B cell (primary cell): Measurements from ENCODE around the gene PTGDR. TPM values are rescaled to one million over a fixed set of nuclear protein-coding genes. Genes with fewer than 3 reads are reported as not detected.

Experiments used
- ATAC-seq: fragments of 200-7000 bp; cut with Tn5 transposase; one replicate; pipeline ENCODE4 v1.10.0; 2021; ENCODE audit warnings: low read depth, mild to moderate bottlenecking, moderate number of reproducible peaks, moderate library complexity
- CTCF ChIA-PET: fragments of 350-600 bp; sonication (Branson Sonifier 250); formaldehyde crosslinking; loops from one replicate; lab custom pipeline; 2021; ENCODE audit warnings: antibody characterized with exemption, inconsistent platforms; lab: Charles Lee
- POLR2A ChIA-PET: fragments of 350-600 bp; sonication (Branson Sonifier 250); formaldehyde crosslinking; loops from one replicate; lab custom pipeline; 2021; ENCODE audit warnings: antibody characterized with exemption; lab: Charles Lee
- DNase-seq: peaks from one replicate; pipeline ENCODE4 v3.0.0; 2013
- H2AFZ ChIP-seq: 2 replicates; pipeline ENCODE4 v1.6.1; 2012; ENCODE audit warnings: mild to moderate bottlenecking, low read depth, low read length; ENCODE audit not compliant: insufficient read depth, poor library complexity, severe bottlenecking
- H3K27ac ChIP-seq, 2 donors: 1 replicate in 1 of 2; 2 replicates in 1 of 2; pipeline ENCODE4 v1.5.1; 2012 to 2013; ENCODE audit warnings: low read length in 2 of 2, mild to moderate bottlenecking in 2 of 2, moderate library complexity in 1 of 2
- H3K27me3 ChIP-seq, 4 experiments: fragments of 200-600 bp in 1 of 4; sonication (generic) in 1 of 4; replicated peaks in 1 of 4; 1 replicate in 2 of 4; 2 replicates in 2 of 4; pipeline versions ENCODE4 v1.6.1 to v1.7.0; 2013 to 2016; ENCODE audit warnings: low read length in 3 of 4, mild to moderate bottlenecking in 2 of 4, mixed read lengths in 1 of 4, moderate library complexity in 1 of 4; ENCODE audit not compliant: insufficient read depth in 4 of 4, control insufficient read depth in 3 of 4; ENCODE audit errors: control extremely low read depth in 1 of 4
- H3K36me3 ChIP-seq, 2 experiments: replicated peaks in 1 of 2; 1 replicate in 1 of 2; 2 replicates in 1 of 2; pipeline versions ENCODE4 v1.6.1 to v1.7.1; 2013; ENCODE audit warnings: low read length in 1 of 2; ENCODE audit not compliant: insufficient read depth in 2 of 2, control insufficient read depth in 1 of 2; ENCODE audit errors: control extremely low read depth in 1 of 2, extremely low read depth in 1 of 2
- H3K4me1 ChIP-seq, 2 donors: fragments of 200-600 bp in 1 of 2; sonication (generic) in 1 of 2; 1 replicate in 1 of 2; 2 replicates in 1 of 2; pipeline versions ENCODE4 v1.5.1 to v1.6.1; 2013 to 2017; ENCODE audit warnings: low read length in 2 of 2; ENCODE audit not compliant: control insufficient read depth in 2 of 2, insufficient read depth in 2 of 2
- H3K4me2 ChIP-seq: replicated peaks from 2 replicates; pipeline ENCODE3; 2012; ENCODE audit warnings: mild to moderate bottlenecking, low read depth, low read length; ENCODE audit not compliant: poor library complexity, severe bottlenecking
- H3K4me3 ChIP-seq, 5 experiments: fragments of 200-600 bp in 1 of 5; sonication (generic) in 1 of 5; 1 replicate in 3 of 5; 2 replicates in 2 of 5; pipeline versions ENCODE4 v1.5.1 to v1.7.0; 2011 to 2016; ENCODE audit warnings: low read length in 4 of 5, mild to moderate bottlenecking in 4 of 5, low read depth in 2 of 5, control low read depth in 1 of 5, moderate library complexity in 1 of 5; ENCODE audit not compliant: insufficient read depth in 1 of 5; ENCODE audit errors: control extremely low read depth in 1 of 5, extremely low read depth in 1 of 5
- H3K79me2 ChIP-seq: fragments of 200-600 bp; sonication (generic); one replicate; pipeline ENCODE4 v1.6.0; 2016; ENCODE audit warnings: low read length; ENCODE audit not compliant: control insufficient read depth, insufficient read depth
- H3K9ac ChIP-seq: fragments of 200-600 bp; sonication (generic); 2 replicates; pipeline ENCODE4 v1.6.1; 2017; ENCODE audit warnings: mild to moderate bottlenecking, low read length, moderate library complexity
- H3K9me3 ChIP-seq, 3 donors: one replicate each; pipeline versions ENCODE4 v1.6.1 to v1.7.1; 2013; ENCODE audit warnings: low read length in 2 of 3; ENCODE audit not compliant: control insufficient read depth in 2 of 3, insufficient read depth in 1 of 3; ENCODE audit errors: control extremely low read depth in 1 of 3
- H4K20me1 ChIP-seq: 2 replicates; pipeline ENCODE4 v1.6.0; 2012; ENCODE audit warnings: mild to moderate bottlenecking, low read length; ENCODE audit not compliant: insufficient read depth, control insufficient read depth, poor library complexity, severe bottlenecking
- H3K27ac Mint-ChIP-seq: one replicate; pipeline ENCODE4 v1.8.0; 2021; ENCODE audit warnings: mixed read lengths
- H3K27me3 Mint-ChIP-seq: one replicate; pipeline ENCODE4 v1.8.0; 2021; ENCODE audit warnings: mixed read lengths
- H3K4me1 Mint-ChIP-seq: one replicate; pipeline ENCODE4 v1.8.0; 2021; ENCODE audit warnings: mixed read lengths
- H3K4me3 Mint-ChIP-seq: one replicate; pipeline ENCODE4 v1.8.0; 2021; ENCODE audit warnings: mixed read lengths
- H3K9me3 Mint-ChIP-seq: one replicate; pipeline ENCODE4 v1.8.0; 2022; ENCODE audit warnings: mixed read lengths; ENCODE audit not compliant: insufficient read depth
- EZH2 ChIP-seq: IDR thresholded peaks from 2 replicates; pipeline ENCODE4 v1.6.1; 2012; ENCODE audit warnings: borderline replicate concordance, low read depth, mild to moderate bottlenecking, moderate library complexity, low read length; ENCODE audit not compliant: insufficient read depth, poor library complexity, severe bottlenecking
- WGBS: methylation state at CpG from one replicate; pipeline ENCODE4 v1.1.5; 2013; ENCODE audit warnings: missing lambda C conversion rate; ENCODE audit not compliant: insufficient coverage; 5-methylcytosine and 5-hydroxymethylcytosine counted together
- intact Hi-C: fragments of 100-400 bp; cut with micrococcal nuclease; formaldehyde crosslinking; loops from one replicate; pipeline ENCODE4 v1.10.0; 2022
- polyA plus RNA-seq: library from polyadenylated mRNA; depleted of rRNA; stranded (reverse); fragments of >200 nt; gene quantifications from 2 replicates; pipeline ENCODE4 v1.2.3, GENCODE V29; 2012
- total RNA-seq, 2 donors: library from RNA; stranded (reverse); fragments of 120-200 nt in 1 of 2; gene quantifications; 1 replicate in 1 of 2; 2 replicates in 1 of 2; pipeline versions ENCODE4 v1.2.3 to v1.2.4, GENCODE V29; 2013 to 2022
- TF ChIP-seq, protein P1 (sequence below): fragments of 200-600 bp; IDR thresholded peaks from one replicate; pipeline ENCODE4 v1.8.0; 2022; ENCODE audit warnings: antibody characterized with exemption, mild to moderate bottlenecking

The PTGDR gene
- total and polyA plus RNA-seq, 2 donors (not counting 1 experiment from before 2014, with no cell fraction given): 0.04 TPM; not detected in 1

- Histone ChIP-seq H3K4me1 (peaks cover 13 to 18% of the 10 kb centered on the region in 2 donors), H3K9ac (no peak overlapping the region), H3K9me3 (no peaks in the 10 kb centered on the region), H3K36me3 (no peaks in the 10 kb centered on the region), H4K20me1 (no peaks in the 10 kb centered on the region), H3K4me3 (no peak overlapping the region), H3K27me3 (peaks cover 0 to 10% (median 4%) of the 10 kb centered on the region in 4 experiments), H3K27ac (no peak overlapping the region), H2AFZ (no peak overlapping the region), H3K79me2 (no peaks in the 10 kb centered on the region), H3K4me2 (no peak overlapping the region)
- intact Hi-C loops: no loop called here
- Mint-ChIP-seq H3K27ac (no peak overlapping the region), H3K4me1 (peaks cover 24% of the 10 kb centered on the region), H3K4me3 (no peak overlapping the region), H3K27me3 (peaks cover 10% of the 10 kb centered on the region), H3K9me3 (no peaks in the 10 kb centered on the region)
- ATAC-seq (no peak), DNase-seq (no peak)
- ChIA-PET CTCF (no interaction called here), POLR2A (no interaction called here)
- no peak for TF ChIP-seq EZH2
- TF ChIP-seq, protein P1, sequence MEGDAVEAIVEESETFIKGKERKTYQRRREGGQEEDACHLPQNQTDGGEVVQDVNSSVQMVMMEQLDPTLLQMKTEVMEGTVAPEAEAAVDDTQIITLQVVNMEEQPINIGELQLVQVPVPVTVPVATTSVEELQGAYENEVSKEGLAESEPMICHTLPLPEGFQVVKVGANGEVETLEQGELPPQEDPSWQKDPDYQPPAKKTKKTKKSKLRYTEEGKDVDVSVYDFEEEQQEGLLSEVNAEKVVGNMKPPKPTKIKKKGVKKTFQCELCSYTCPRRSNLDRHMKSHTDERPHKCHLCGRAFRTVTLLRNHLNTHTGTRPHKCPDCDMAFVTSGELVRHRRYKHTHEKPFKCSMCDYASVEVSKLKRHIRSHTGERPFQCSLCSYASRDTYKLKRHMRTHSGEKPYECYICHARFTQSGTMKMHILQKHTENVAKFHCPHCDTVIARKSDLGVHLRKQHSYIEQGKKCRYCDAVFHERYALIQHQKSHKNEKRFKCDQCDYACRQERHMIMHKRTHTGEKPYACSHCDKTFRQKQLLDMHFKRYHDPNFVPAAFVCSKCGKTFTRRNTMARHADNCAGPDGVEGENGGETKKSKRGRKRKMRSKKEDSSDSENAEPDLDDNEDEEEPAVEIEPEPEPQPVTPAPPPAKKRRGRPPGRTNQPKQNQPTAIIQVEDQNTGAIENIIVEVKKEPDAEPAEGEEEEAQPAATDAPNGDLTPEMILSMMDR: no peak
- no CpG with 5 or more reads among the region's 1 CpG for WGBS
Measured at GRCh38 chr14:52238682-52239081, 28.8 kb upstream of the PTGDR start.

DNA sequence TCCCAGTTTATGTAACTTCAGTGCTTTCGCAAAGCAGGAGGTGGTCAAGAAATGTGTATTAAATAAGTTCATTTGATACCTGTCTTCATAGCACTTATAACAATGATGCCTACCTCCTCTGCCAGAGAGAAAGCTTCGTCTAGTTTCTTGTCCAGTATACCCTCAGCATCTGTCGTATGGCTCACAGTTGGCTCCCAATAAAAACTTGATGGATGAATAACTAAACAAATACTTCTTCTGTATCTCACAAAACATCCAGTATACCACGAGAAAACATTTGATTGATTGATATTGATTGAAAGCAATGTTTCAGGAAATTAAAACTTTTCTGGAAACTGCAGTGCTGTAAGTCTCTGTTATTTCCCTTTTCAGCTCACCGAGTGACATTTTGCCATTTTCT, 26.9 kb upstream of the PTGDR start:
- H3K4me2 ChIP-seq: no peak overlapping the region
- no peak overlapping the region for H2AFZ ChIP-seq
- POLR2A ChIA-PET: no interaction called here
- H3K9ac ChIP-seq: no peak overlapping the region
- H3K36me3 ChIP-seq: no peaks in the 10 kb centered on the region
- no peak overlapping the region for H3K27ac ChIP-seq
- no peak overlapping the region for H3K4me3 ChIP-seq
- H3K4me1 ChIP-seq: peaks cover 2 to 4% of the 10 kb centered on the region in 2 donors
- intact Hi-C loops: no loop called here
- H3K4me1 Mint-ChIP-seq: peaks cover 17% of the 10 kb centered on the region
- H3K27me3 Mint-ChIP-seq: peaks cover 4% of the 10 kb centered on the region
- no peak for TF ChIP-seq EZH2
- TF ChIP-seq, protein P1: no peak
- H3K4me3 Mint-ChIP-seq: no peak overlapping the region
- H3K27ac Mint-ChIP-seq: no peak overlapping the region
- DNase-seq: no peak
- no peaks in the 10 kb centered on the region for H4K20me1 ChIP-seq
- ATAC-seq: no peak
- H3K79me2 ChIP-seq: no peaks in the 10 kb centered on the region
- H3K9me3 Mint-ChIP-seq: no peaks in the 10 kb centered on the region
- no peaks in the 10 kb centered on the region for H3K9me3 ChIP-seq
- WGBS: no CpG with 5 or more reads among the region's 5 CpGs
- peaks cover 0 to 5% (median 1%) of the 10 kb centered on the region in 4 experiments for H3K27me3 ChIP-seq
- CTCF ChIA-PET: no interaction called here
